ENCODE measurements around the gene NT5C3A. TPM values are rescaled to one million over a fixed set of nuclear protein-coding genes. Genes with fewer than 3 reads are reported as not detected.

NT5C3A gene
- total and polyA plus RNA-seq, 9 of the 15 experiments (the other 6 are each of a cell fraction or from before 2014, with no cell fraction given) = 18.6 to 60.1 (median 40.0) TPM

- TF ChIP-seq, protein P1, sequence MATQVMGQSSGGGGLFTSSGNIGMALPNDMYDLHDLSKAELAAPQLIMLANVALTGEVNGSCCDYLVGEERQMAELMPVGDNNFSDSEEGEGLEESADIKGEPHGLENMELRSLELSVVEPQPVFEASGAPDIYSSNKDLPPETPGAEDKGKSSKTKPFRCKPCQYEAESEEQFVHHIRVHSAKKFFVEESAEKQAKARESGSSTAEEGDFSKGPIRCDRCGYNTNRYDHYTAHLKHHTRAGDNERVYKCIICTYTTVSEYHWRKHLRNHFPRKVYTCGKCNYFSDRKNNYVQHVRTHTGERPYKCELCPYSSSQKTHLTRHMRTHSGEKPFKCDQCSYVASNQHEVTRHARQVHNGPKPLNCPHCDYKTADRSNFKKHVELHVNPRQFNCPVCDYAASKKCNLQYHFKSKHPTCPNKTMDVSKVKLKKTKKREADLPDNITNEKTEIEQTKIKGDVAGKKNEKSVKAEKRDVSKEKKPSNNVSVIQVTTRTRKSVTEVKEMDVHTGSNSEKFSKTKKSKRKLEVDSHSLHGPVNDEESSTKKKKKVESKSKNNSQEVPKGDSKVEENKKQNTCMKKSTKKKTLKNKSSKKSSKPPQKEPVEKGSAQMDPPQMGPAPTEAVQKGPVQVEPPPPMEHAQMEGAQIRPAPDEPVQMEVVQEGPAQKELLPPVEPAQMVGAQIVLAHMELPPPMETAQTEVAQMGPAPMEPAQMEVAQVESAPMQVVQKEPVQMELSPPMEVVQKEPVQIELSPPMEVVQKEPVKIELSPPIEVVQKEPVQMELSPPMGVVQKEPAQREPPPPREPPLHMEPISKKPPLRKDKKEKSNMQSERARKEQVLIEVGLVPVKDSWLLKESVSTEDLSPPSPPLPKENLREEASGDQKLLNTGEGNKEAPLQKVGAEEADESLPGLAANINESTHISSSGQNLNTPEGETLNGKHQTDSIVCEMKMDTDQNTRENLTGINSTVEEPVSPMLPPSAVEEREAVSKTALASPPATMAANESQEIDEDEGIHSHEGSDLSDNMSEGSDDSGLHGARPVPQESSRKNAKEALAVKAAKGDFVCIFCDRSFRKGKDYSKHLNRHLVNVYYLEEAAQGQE (IDR thresholded peaks at IDR 0.05; ENCODE audit: borderline replicate concordance) = peak; percentile 55; the same call in 1 of the 2 replicates
- TF ChIP-seq, protein P1 (CRISPR knock-in tag; IDR thresholded peaks at IDR 0.05; ENCODE audit: low read depth) = no peak
- TF ChIP-seq NR0B1 (IDR thresholded peaks at IDR 0.05; ENCODE audit: partially characterized antibody) (no peak), HBP1 (CRISPR knock-in tag; IDR thresholded peaks at IDR 0.05) (no peak), ZNF592 (IDR thresholded peaks at IDR 0.05) (0 out of 2 replicates have a peak, but pooled peaks have one; percentile 63), ARNT (IDR thresholded peaks at IDR 0.05) (0 out of 4 replicates have a peak, but pooled peaks of 1 of the 2 experiments have one; percentile 19), ZFP30 (CRISPR knock-in tag; IDR thresholded peaks at IDR 0.05; ENCODE audit: borderline replicate concordance) (no peak), ZNF589 (CRISPR knock-in tag; IDR thresholded peaks at IDR 0.05; ENCODE audit: low read depth) (no peak), TBL1XR1 (IDR thresholded peaks at IDR 0.05; ENCODE audit: low read length in 2 of 2) (no peak), ZNF184 (CRISPR knock-in tag; IDR thresholded peaks at IDR 0.05) (no peak)
Observed at GRCh38 chr7:33107136-33108066, 44.8 kb upstream of the NT5C3A start (continued).
